ENCODE results near the gene NRAS.

NRAS gene

DNA sequence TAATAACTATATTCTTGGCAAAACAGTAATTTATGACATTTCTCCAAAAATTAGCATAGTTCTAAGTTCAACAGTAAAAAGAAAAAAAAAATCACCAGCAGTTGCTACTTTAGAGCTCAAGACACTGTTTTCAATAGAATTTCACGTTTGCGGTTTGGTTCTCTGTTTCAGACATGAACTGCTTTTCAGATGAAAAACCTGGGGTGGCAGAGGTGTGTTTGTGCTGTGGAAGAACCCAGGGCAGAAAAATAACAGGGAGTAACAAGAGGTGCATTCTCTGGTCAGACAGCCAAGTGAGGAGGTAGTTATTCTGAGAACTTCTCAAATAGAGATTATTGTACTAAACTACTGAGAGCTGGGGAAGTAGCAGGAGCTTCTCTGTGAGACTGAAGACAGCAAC lies 9.0 kb downstream of the NRAS start:
- H3K36me3 ChIP-seq (replicated peaks), result peaks cover 66% of the 10 kb centered on the region
- no peak for DNase-seq
- in situ Hi-C loops (cut with HindIII; ENCODE audit: low pct_ligation_motif_present, low sequenced_read_pairs), result no loop called here

DNA sequence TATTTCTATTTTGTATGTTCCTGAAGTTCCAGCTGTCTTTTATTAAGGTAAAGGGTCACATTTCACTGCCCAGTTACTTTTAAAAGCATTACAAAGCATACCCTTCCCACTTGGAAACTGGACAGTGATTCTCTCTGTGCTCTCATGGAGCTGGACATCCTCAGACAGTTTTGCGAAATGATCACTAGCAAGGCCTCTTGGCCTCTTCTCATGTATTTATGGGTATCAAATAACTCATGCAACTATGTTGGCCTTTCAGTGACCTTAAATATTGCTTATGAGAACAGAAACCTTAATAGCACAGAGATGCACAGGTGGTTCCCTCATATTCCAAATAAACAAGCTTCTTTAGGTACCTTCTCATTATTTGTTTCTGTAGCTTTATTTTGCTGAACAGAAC lies 13.3 kb downstream of the NRAS start:
- DNase-seq, result no peak
- Histone ChIP-seq H3K27me3 (replicated peaks) (no peaks in the 10 kb centered on the region), H3K36me3 (replicated peaks) (peaks cover 31% of the 10 kb centered on the region), H3K27ac (no peak overlapping the region), H3K4me3 (ENCODE audit: low read depth, low read length) (no peak overlapping the region)
- TF ChIP-seq, protein P1, sequence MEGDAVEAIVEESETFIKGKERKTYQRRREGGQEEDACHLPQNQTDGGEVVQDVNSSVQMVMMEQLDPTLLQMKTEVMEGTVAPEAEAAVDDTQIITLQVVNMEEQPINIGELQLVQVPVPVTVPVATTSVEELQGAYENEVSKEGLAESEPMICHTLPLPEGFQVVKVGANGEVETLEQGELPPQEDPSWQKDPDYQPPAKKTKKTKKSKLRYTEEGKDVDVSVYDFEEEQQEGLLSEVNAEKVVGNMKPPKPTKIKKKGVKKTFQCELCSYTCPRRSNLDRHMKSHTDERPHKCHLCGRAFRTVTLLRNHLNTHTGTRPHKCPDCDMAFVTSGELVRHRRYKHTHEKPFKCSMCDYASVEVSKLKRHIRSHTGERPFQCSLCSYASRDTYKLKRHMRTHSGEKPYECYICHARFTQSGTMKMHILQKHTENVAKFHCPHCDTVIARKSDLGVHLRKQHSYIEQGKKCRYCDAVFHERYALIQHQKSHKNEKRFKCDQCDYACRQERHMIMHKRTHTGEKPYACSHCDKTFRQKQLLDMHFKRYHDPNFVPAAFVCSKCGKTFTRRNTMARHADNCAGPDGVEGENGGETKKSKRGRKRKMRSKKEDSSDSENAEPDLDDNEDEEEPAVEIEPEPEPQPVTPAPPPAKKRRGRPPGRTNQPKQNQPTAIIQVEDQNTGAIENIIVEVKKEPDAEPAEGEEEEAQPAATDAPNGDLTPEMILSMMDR (IDR thresholded peaks at IDR 0.05; ENCODE audit: low read depth, low read length, missing control alignments), result no peak
- in situ Hi-C loops (cut with HindIII; ENCODE audit: low pct_ligation_motif_present, low sequenced_read_pairs), result no loop called here

More for the DNA sequence above, 9.0 kb downstream of the NRAS start:
- TF ChIP-seq, protein P1 (IDR thresholded peaks at IDR 0.05; ENCODE audit: low read depth, low read length, missing control alignments), result no peak
- Histone ChIP-seq H3K4me3 (ENCODE audit: low read depth, low read length) (no peak overlapping the region), H3K27ac (no peak overlapping the region), H3K27me3 (replicated peaks) (no peaks in the 10 kb centered on the region)

DNA sequence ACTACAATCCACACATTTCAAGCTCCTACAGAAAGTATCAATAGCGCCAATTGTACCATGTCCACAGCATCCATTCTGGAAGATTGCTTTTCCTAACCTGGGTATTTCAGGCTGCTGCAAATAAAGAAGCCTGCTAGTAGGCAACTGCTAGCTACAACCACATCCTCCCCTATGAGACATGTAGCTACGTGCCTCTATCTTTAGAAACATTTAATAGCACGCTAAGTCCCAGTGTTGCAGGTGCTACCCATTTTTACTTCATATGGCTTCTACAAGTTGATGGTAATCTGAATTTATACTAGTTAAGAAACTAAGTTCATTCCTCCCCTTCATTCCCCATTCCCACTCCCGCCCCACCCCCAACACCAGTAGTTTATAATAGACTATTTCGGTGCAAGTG lies 13.8 kb downstream of the NRAS start:
- TF ChIP-seq, protein P1 (IDR thresholded peaks at IDR 0.05; ENCODE audit: low read depth, low read length, missing control alignments), result no peak
- no peak overlapping the region for H3K27ac ChIP-seq
- no peak for DNase-seq
- in situ Hi-C loops (cut with HindIII; ENCODE audit: low pct_ligation_motif_present, low sequenced_read_pairs), result no loop called here
- no peaks in the 10 kb centered on the region for H3K27me3 ChIP-seq (replicated peaks)
- H3K4me3 ChIP-seq (ENCODE audit: low read depth, low read length), result no peak overlapping the region
- peaks cover 26% of the 10 kb centered on the region for H3K36me3 ChIP-seq (replicated peaks)

DNA sequence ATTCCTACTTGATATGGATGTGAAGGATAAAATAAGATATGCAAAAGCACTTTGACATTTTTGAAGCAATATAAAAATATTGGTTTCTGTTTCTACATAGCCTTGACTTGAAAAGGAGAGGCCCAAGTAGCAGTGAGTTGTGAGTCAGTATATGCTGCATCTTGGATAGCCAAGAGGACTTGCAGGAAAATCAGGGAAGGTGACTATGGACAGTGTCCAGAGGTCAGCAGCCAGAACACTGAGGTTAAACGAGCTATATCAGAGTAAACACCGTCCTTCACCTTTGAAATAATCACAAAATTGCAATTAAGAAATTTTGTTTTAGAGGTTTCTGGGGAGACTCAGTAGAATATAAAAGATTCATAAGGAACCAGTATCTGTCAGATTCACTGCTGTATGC lies 14.6 kb downstream of the NRAS start:
- no peak overlapping the region for H3K27ac ChIP-seq
- H3K4me3 ChIP-seq (ENCODE audit: low read depth, low read length), result no peak overlapping the region
- no peaks in the 10 kb centered on the region for H3K27me3 ChIP-seq (replicated peaks)
- DNase-seq, result no peak
- TF ChIP-seq, protein P1 (IDR thresholded peaks at IDR 0.05; ENCODE audit: low read depth, low read length, missing control alignments), result no peak
- in situ Hi-C loops (cut with HindIII; ENCODE audit: low pct_ligation_motif_present, low sequenced_read_pairs), result no loop called here
- H3K36me3 ChIP-seq (replicated peaks), result peaks cover 18% of the 10 kb centered on the region

DNA sequence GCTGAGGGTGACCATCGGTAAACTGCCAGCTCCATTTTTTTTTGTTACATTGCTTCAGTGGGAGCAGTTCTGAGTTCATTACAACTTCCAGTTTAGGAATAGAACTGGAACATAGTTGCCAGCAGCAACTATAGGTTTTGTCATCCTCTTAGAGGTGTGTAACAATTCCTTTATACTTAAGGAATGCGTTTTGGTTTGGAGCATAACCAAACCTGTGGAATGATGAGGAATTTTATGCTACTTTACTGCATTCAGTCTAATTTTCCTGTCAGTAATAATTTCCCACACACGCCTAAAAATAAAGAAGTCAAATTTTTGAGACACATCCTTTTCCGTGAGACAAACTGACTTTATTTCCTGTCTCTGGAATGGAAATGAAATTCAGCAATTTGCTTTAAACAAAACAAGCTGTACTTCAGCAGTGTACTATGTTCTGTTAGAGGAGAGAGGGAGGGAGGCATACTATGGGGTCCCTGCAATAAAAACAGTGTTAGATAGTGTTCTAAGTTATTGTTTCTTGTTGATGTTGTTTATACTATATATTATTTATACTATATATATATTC lies 16.5 kb downstream of the NRAS start:
- in situ Hi-C loops (cut with HindIII; ENCODE audit: low pct_ligation_motif_present, low sequenced_read_pairs), result no loop called here
- no peak overlapping the region for H3K4me3 ChIP-seq (ENCODE audit: low read depth, low read length)
- no peaks in the 10 kb centered on the region for H3K27me3 ChIP-seq (replicated peaks)
- no peak for DNase-seq
- TF ChIP-seq, protein P1 (IDR thresholded peaks at IDR 0.05; ENCODE audit: low read depth, low read length, missing control alignments), result no peak
- H3K36me3 ChIP-seq (replicated peaks), result peaks cover 3% of the 10 kb centered on the region
- no peak overlapping the region for H3K27ac ChIP-seq

DNA sequence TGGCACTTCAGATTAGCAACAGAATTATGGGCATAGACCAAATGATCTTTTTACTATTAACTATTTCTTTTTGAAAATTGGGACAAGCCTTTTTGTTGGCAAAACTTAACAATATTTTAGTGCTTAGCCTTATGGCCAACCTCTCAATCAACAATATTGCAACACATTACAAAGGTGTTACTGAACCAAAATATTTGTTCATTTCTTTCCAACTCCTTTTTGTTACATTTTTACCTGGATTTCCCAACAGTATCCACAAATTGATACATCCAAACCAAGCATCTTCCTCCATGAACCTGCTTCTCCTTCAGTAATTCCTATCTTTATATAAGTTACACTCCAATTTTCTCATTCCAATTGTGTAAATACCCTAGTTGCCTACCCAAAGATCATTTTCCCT lies 19.8 kb downstream of the NRAS start:
- Histone ChIP-seq H3K4me3 (ENCODE audit: low read depth, low read length) (no peak overlapping the region), H3K36me3 (replicated peaks) (no peaks in the 10 kb centered on the region), H3K27me3 (replicated peaks) (no peaks in the 10 kb centered on the region), H3K27ac (no peak overlapping the region)
- in situ Hi-C loops (cut with HindIII; ENCODE audit: low pct_ligation_motif_present, low sequenced_read_pairs), result no loop called here
- TF ChIP-seq, protein P1 (IDR thresholded peaks at IDR 0.05; ENCODE audit: low read depth, low read length, missing control alignments), result no peak
- no peak for DNase-seq

All from brain microvascular endothelial cell (primary cell).